HG02610 (cell line): Measurements from ENCODE around the gene RABGAP1L.
"Not testable (repeated sequence)": the region's sequence is repeated elsewhere in the genome, so short reads cannot be mapped to it uniquely, and the experiment has no call there.

ENCODE experiments used
- ATAC-seq: cut with Tn5 transposase; IDR thresholded peaks from one replicate; pipeline ENCODE4 v1.9.1; 2021; ENCODE audit warnings: mild to moderate bottlenecking, moderate library complexity; ENCODE audit not compliant: unreplicated experiment

Gene RABGAP1L

GRCh38 chr1:174232761-174233160, 73.4 kb downstream of the RABGAP1L start:
- no peak for ATAC-seq

- not testable (repeated sequence) for ATAC-seq
These were observed 79.7 kb downstream of the RABGAP1L start for GRCh38 chr1:174238845-174239501.

- no peak for ATAC-seq
These were observed 80.2 kb downstream of the RABGAP1L start for GRCh38 chr1:174239541-174239940.

GRCh38 chr1:174242856-174243255, 83.5 kb downstream of the RABGAP1L start:
- ATAC-seq, result no peak

GRCh38 chr1:174243451-174244000, 84.2 kb downstream of the RABGAP1L start:
- ATAC-seq, result no peak

- ATAC-seq, result no peak
These were observed 84.7 kb downstream of the RABGAP1L start for GRCh38 chr1:174244017-174244416.

- ATAC-seq, result no peak
These were observed 88.2 kb downstream of the RABGAP1L start for GRCh38 chr1:174247472-174247871.

GRCh38 chr1:174248041-174248440, 88.7 kb downstream of the RABGAP1L start:
- no peak for ATAC-seq

GRCh38 chr1:174256386-174256785, 97.1 kb downstream of the RABGAP1L start:
- ATAC-seq, result not testable (repeated sequence)

- ATAC-seq, result no peak
These were observed 98.8 kb downstream of the RABGAP1L start for GRCh38 chr1:174258148-174258550.

GRCh38 chr1:174262349-174263241, 103.3 kb downstream of the RABGAP1L start:
- ATAC-seq, result no peak

- no peak for ATAC-seq
These were observed 106.0 kb downstream of the RABGAP1L start for GRCh38 chr1:174265282-174265681.

GRCh38 chr1:174266476-174266875, 107.2 kb downstream of the RABGAP1L start:
- no peak for ATAC-seq

- ATAC-seq, result no peak
These were observed 107.8 kb downstream of the RABGAP1L start for GRCh38 chr1:174266991-174267612.

GRCh38 chr1:174269989-174270651, 110.8 kb downstream of the RABGAP1L start:
- ATAC-seq, result no peak

GRCh38 chr1:174273190-174273589, 113.9 kb downstream of the RABGAP1L start:
- no peak for ATAC-seq

- no peak for ATAC-seq
These were observed 114.5 kb downstream of the RABGAP1L start for GRCh38 chr1:174273776-174274175.

GRCh38 chr1:174274452-174274851, 115.1 kb downstream of the RABGAP1L start:
- ATAC-seq, result no peak

- ATAC-seq, result no peak
These were observed 115.6 kb downstream of the RABGAP1L start for GRCh38 chr1:174274884-174275283.

GRCh38 chr1:174276087-174276486, 116.8 kb downstream of the RABGAP1L start:
- ATAC-seq, result no peak

GRCh38 chr1:174284052-174284451, 124.7 kb downstream of the RABGAP1L start:
- ATAC-seq, result no peak
